GM21423 (cell line): ENCODE measurements around the gene PHAX.
"Not testable (repeated sequence)": the region's sequence is repeated elsewhere in the genome, so short reads cannot be mapped to it uniquely, and the experiment has no call there.

ENCODE experiments used
- ATAC-seq: cut with Tn5 transposase; IDR thresholded peaks from one replicate; pipeline ENCODE4 v1.9.1; 2021; ENCODE audit warnings: mild to moderate bottlenecking, moderate library complexity; ENCODE audit not compliant: unreplicated experiment

The PHAX gene

GRCh38 chr5:126600631-126601511, at the start of gene PHAX:
PHAX (plus strand) TSS chr5:126600947; CDS start chr5:126600963, 16 bp downstream.
- peak; percentile 94 for ATAC-seq

- ATAC-seq: no peak
These were observed 48.1 kb upstream of the PHAX start for GRCh38 chr5:126552614-126553013.

GRCh38 chr5:126555101-126555500, 45.6 kb upstream of the PHAX start:
- ATAC-seq: not testable (repeated sequence)

- ATAC-seq: no peak
These were observed 38.8 kb upstream of the PHAX start for GRCh38 chr5:126561908-126562307.

- peak; percentile 92 for ATAC-seq
These were observed 37.9 kb upstream of the PHAX start for GRCh38 chr5:126562823-126563222.

- no peak for ATAC-seq
These were observed 32.5 kb upstream of the PHAX start for GRCh38 chr5:126568206-126568755.

- no peak for ATAC-seq
These were observed 25.1 kb upstream of the PHAX start for GRCh38 chr5:126575644-126576043.

- ATAC-seq: no peak
These were observed 23.8 kb upstream of the PHAX start for GRCh38 chr5:126576974-126577373.

GRCh38 chr5:126577415-126577814, 23.3 kb upstream of the PHAX start:
- no peak for ATAC-seq

GRCh38 chr5:126579716-126580115, 21.0 kb upstream of the PHAX start:
- ATAC-seq: no peak

GRCh38 chr5:126583761-126584160, 17.0 kb upstream of the PHAX start:
- ATAC-seq: no peak

- no peak for ATAC-seq
These were observed 13.0 kb upstream of the PHAX start for GRCh38 chr5:126587551-126588390.

- no peak for ATAC-seq
These were observed 11.0 kb upstream of the PHAX start for GRCh38 chr5:126589536-126590297.

GRCh38 chr5:126591549-126591948, 9.2 kb upstream of the PHAX start:
- no peak for ATAC-seq

- ATAC-seq: peak; percentile 77
These were observed 5.8 kb upstream of the PHAX start, which contains the start of gene ALDH7A1 for GRCh38 chr5:126594748-126595485. ALDH7A1 (minus strand) TSS chr5:126595219; CDS start chr5:126595198, 21 bp downstream.

GRCh38 chr5:126595486-126596083, 5.2 kb upstream of the PHAX start:
- ATAC-seq: peak; percentile 21

GRCh38 chr5:126597156-126597555, 3.6 kb upstream of the PHAX start:
- ATAC-seq: no peak

- ATAC-seq: no peak
These were observed 1.2 kb upstream of the PHAX start for GRCh38 chr5:126599499-126599898.

- not testable (repeated sequence) for ATAC-seq
These were observed 646 bp upstream of the PHAX start for GRCh38 chr5:126599971-126600630.
